Tibial artery (tissue), 4 donors: ENCODE measurements around the gene NME8.

Experiments used
- DNase-seq, 2 donors: peaks; one replicate each; pipeline ENCODE4 v3.0.0-alpha.2; 2019
- H3K27ac ChIP-seq, 2 donors: fragments of 200-600 bp; sonication (generic) in 1 of 2; 1 replicate in 1 of 2; 2 replicates in 1 of 2; pipeline ENCODE4 v1.5.1; 2018 to 2019; ENCODE audit warnings: mild to moderate bottlenecking in 1 of 2
- H3K27me3 ChIP-seq, 2 donors: fragments of 200-600 bp; sonication (generic) in 1 of 2; one replicate each; pipeline versions ENCODE4 v1.5.1 to v1.6.0; 2016 to 2019
- H3K36me3 ChIP-seq, 3 donors: fragments of 200-600 bp; sonication (generic) in 2 of 3; one replicate each; pipeline ENCODE4 v1.5.1; 2016 to 2019; ENCODE audit warnings: mild to moderate bottlenecking in 2 of 3
- H3K4me1 ChIP-seq, 4 donors: fragments of 200-600 bp; sonication (generic) in 2 of 4; 1 replicate in 3 of 4; 2 replicates in 1 of 4; pipeline ENCODE4 v1.5.1; 2016 to 2019
- H3K4me3 ChIP-seq, 2 donors: fragments of 200-600 bp; sonication (generic) in 1 of 2; 1 replicate in 1 of 2; 2 replicates in 1 of 2; pipeline ENCODE4 v1.5.1; 2018 to 2019; ENCODE audit warnings: mild to moderate bottlenecking in 2 of 2
- H3K9me3 ChIP-seq, 3 donors: fragments of 200-600 bp; sonication (generic) in 1 of 3; one replicate each; pipeline ENCODE4 v1.5.1; 2016 to 2019
- CTCF ChIP-seq, 2 experiments: fragments of 200-600 bp in 1 of 2; fragments of 450-650 bp in 1 of 2; IDR thresholded peaks; one replicate each; pipeline ENCODE4 v1.5.1; 2017 to 2019; ENCODE audit warnings: antibody characterized with exemption in 2 of 2, mild to moderate bottlenecking in 1 of 2, moderate library complexity in 1 of 2
- intact Hi-C: fragments of 100-400 bp; cut with DNase I; formaldehyde crosslinking; loops from one replicate; pipeline ENCODE4 v1.15.0; 2023; ENCODE audit warnings: low total_unique reads

The NME8 gene

GRCh38 chr7:37927773-37928444, 79.5 kb downstream of the NME8 start:
- Histone ChIP-seq H3K4me1 (peaks cover 0 to 50% (median 7%) of the 10 kb centered on the region in 4 donors), H3K9me3 (peaks cover 0 to 11% (median 10%) of the 10 kb centered on the region in 3 donors), H3K27me3 (no peaks in the 10 kb centered on the region), H3K36me3 (no peaks in the 10 kb centered on the region), H3K27ac (peak overlapping the region in 1 of 2 donors; percentile 14), H3K4me3 (no peak overlapping the region)
- intact Hi-C loops = no loop called here
- DNase-seq = no peak
- TF ChIP-seq CTCF (IDR thresholded peaks at IDR 0.05) = no peak

- H3K9me3 ChIP-seq = peaks cover 0 to 11% (median 10%) of the 10 kb centered on the region in 3 donors
- H3K4me3 ChIP-seq = no peak overlapping the region
- no peak overlapping the region for H3K27ac ChIP-seq
- TF ChIP-seq CTCF (IDR thresholded peaks at IDR 0.05) = no peak
- no peaks in the 10 kb centered on the region for H3K27me3 ChIP-seq
- peaks cover 0 to 41% (median 5%) of the 10 kb centered on the region in 4 donors for H3K4me1 ChIP-seq
- H3K36me3 ChIP-seq = no peaks in the 10 kb centered on the region
- no peak for DNase-seq
- intact Hi-C loops = no loop called here
These were observed 80.5 kb downstream of the NME8 start for GRCh38 chr7:37928878-37929277.

GRCh38 chr7:37930226-37930948, 82.0 kb downstream of the NME8 start:
- peaks cover 0 to 6% (median 6%) of the 10 kb centered on the region in 3 donors for H3K9me3 ChIP-seq
- no peak for DNase-seq
- intact Hi-C loops = no loop called here
- no peaks in the 10 kb centered on the region for H3K36me3 ChIP-seq
- H3K27ac ChIP-seq = peak overlapping the region in 1 of 2 donors; percentile 3
- H3K4me1 ChIP-seq = peaks cover 0 to 30% (median 2%) of the 10 kb centered on the region in 4 donors
- H3K4me3 ChIP-seq = no peak overlapping the region
- TF ChIP-seq CTCF (IDR thresholded peaks at IDR 0.05) = no peak
- H3K27me3 ChIP-seq = no peaks in the 10 kb centered on the region

GRCh38 chr7:37932543-37932942, 84.1 kb downstream of the NME8 start:
- H3K36me3 ChIP-seq = no peaks in the 10 kb centered on the region
- H3K27me3 ChIP-seq = no peaks in the 10 kb centered on the region
- peaks cover 0 to 6% (median 0%) of the 10 kb centered on the region in 3 donors for H3K9me3 ChIP-seq
- no peak overlapping the region for H3K4me3 ChIP-seq
- intact Hi-C loops = no loop called here
- H3K27ac ChIP-seq = no peak overlapping the region
- DNase-seq = no peak
- peaks cover 0 to 26% (median 2%) of the 10 kb centered on the region in 4 donors for H3K4me1 ChIP-seq
- TF ChIP-seq CTCF (IDR thresholded peaks at IDR 0.05) = no peak

GRCh38 chr7:37933018-37933566, 84.7 kb downstream of the NME8 start:
- Histone ChIP-seq H3K36me3 (no peaks in the 10 kb centered on the region), H3K4me1 (peaks cover 0 to 21% (median 2%) of the 10 kb centered on the region in 4 donors), H3K27me3 (no peaks in the 10 kb centered on the region), H3K4me3 (no peak overlapping the region), H3K9me3 (peaks cover 0 to 6% (median 0%) of the 10 kb centered on the region in 3 donors), H3K27ac (no peak overlapping the region)
- no peak for DNase-seq
- TF ChIP-seq CTCF (IDR thresholded peaks at IDR 0.05) = no peak
- intact Hi-C loops = no loop called here
